ENCODE measurements around the gene PHOSPHO1. TPM values are rescaled to one million over a fixed set of nuclear protein-coding genes. Genes with fewer than 3 reads are reported as not detected.
"Not testable (repeated sequence)": the region's sequence is repeated elsewhere in the genome, so short reads cannot be mapped to it uniquely, and the experiment has no call there.

PHOSPHO1 gene
- total RNA-seq, 1 experiment from 2014 or later, result 29.9 TPM

DNA sequence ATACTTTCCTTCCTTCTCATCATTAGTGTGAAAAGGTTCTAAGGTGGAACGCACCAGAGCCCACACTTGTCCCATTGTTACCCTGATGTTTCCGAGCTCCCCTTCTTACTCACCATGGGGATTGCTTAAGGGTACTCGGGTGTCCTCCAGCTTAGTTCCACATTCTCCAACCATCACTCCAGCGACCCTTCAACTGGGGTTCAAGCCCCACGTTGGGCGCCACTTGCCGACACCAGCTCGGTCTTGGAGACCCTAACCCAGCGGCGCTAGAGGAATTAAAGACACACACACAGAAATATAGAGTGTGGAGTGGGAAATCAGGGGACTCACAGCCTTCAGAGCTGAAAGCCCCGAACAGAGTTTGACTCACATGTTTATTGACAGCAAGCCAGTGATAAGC, 54.6 kb downstream of the PHOSPHO1 start:
- DNase-seq (ENCODE audit: low read depth); in situ Hi-C loops (cut with HindIII; ENCODE audit: low pct_unique_long_range_greater_than_20kb, low sequenced_read_pairs): not testable (repeated sequence)

Other genes with a start within 250 kb of the PHOSPHO1 start
- gene IGF2BP1, start 233.4 kb downstream of the PHOSPHO1 start, total RNA-seq (2014; rRNA removed; shearing (Covaris generic); ENCODE audit: low replicate concordance), result 0.29 and 1.2 TPM in 2 replicates
- 13.2 and 20.0 TPM in 2 replicates for gene B4GALNT2, start 98.0 kb downstream of the PHOSPHO1 start, total RNA-seq (2014; rRNA removed; shearing (Covaris generic); ENCODE audit: low replicate concordance)
- gene GNGT2, start 20.2 kb downstream of the PHOSPHO1 start, total RNA-seq (2014; rRNA removed; shearing (Covaris generic); ENCODE audit: low replicate concordance), result 0.78 TPM in 1 of 2 replicates, not detected in the other
- gene ABI3, start 20.1 kb downstream of the PHOSPHO1 start, total RNA-seq (2014; rRNA removed; shearing (Covaris generic); ENCODE audit: low replicate concordance), result 0.37 and 1.6 TPM in 2 replicates
- 19.7 and 24.4 TPM in 2 replicates for gene ZNF652, start 131.5 kb upstream of the PHOSPHO1 start, total RNA-seq (2014; rRNA removed; shearing (Covaris generic); ENCODE audit: low replicate concordance)
- 181 and 199 TPM in 2 replicates for gene PHB1, start 184.1 kb upstream of the PHOSPHO1 start, total RNA-seq (2014; rRNA removed; shearing (Covaris generic); ENCODE audit: low replicate concordance)